Cerebellar cortex (tissue), 1 donor: Measurements from ENCODE around the gene SCRG1.

Source experiments
- DNase-seq: peaks from one replicate; pipeline ENCODE4 v3.0.0-alpha.2; 2015; ENCODE audit warnings: low spot score

The SCRG1 gene

DNA sequence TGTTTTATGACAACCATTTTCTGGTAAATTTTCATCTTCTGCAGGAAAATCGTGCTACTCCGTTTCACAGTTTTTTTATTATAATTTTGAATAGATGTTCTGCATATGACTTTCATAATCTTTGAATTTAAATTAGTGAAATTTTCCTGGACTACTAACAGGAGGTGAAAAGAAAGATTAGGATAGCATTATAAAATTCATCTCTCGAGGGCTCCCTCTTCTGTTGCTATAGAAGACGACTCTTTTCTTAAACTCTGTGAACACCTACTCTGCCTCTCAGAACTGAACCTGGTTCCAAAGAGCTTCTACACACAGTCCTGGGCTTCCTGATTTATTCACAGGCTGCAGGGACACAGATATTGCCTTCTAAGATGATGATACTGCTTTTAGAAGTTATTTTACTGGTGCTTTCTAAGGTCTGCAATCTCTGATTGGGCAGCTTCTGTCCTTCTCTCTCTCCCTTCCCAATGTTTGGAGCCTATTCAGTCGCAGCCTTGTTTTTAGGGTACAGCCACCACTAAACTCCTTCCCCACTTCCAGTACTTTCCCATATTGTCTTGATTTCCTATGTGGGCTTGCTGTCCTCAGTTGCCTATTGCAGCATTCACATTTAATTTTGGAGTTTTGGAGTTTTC is 38.2 kb downstream of the SCRG1 start:
- DNase-seq, result peak; percentile 19

DNA sequence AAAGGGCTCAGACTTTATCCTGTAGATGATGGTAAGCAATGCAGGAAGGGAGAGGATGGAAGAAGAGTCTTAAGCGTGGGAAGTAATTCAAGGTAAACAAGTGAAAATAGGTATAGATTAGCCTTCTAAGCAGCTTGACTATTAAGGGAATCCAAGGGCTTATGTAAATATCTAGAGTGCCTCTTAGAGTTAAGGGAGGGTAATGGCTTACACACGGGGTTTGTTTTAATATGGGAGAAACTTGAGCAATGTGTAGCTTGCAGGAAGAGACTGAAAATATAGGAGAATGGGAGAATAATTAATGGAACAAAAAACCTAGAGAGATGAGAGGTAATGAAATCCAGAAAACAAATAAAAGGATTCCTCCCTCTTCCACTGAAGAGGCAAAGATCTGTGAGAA is 41.0 kb downstream of the SCRG1 start:
- no peak for DNase-seq

DNA sequence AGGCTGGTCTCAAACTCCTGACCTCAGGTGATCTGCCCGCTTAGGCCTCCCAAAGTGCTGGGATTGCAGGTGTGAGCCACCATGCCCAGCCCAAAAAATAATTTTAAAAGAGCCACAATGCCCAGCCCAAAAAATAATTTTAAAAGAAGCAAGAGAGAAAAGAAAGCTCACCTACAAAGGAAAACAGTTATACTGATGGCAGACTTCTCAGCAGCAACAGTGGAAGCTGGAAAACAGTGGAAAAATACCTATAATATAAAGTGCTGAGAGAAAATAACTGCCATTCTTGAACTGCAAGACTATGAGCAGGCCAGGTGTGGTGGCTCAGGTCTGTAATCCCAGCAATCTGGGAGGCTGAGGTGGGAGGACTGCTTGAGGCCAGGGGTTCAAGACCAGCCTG is 51.4 kb downstream of the SCRG1 start:
- DNase-seq, result no peak

DNA sequence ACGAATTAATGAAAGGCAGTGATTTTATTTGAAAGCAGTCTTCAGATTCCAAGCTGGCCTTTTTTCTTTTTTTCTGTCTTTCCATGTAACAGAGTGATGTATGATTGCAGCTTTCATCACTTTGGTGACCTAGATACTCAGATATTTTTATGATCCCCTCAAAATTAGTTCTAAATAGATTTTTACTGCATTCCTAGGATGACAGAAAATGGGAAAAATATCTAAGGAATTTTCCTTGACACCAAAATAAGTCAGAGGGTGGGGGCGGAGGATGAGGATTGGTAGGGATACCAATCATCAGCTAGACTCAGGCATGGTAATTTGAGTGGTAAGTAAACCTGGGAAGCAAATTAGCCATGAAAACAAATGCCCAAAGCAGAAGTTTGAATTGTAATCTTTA is 52.8 kb downstream of the SCRG1 start:
- DNase-seq, result no peak

DNA sequence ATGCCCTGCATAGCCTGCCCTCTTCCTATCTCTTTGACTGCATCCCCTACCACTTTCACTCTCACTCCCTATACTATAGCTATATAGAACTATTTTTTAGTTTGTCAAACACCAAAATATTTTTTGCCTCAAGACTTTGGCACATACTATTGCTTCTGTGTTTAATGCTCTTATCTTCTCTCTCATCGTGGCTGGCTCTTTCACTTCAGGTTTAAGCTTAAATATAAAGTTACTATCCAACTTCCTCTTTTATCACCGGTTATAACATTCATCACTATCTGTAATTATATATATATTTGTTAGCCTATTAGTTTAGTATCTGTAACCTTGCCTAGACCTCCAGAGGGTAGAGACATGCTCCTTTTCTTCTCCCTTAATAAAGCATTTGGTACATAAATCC is 53.3 kb downstream of the SCRG1 start:
- DNase-seq, result no peak

DNA sequence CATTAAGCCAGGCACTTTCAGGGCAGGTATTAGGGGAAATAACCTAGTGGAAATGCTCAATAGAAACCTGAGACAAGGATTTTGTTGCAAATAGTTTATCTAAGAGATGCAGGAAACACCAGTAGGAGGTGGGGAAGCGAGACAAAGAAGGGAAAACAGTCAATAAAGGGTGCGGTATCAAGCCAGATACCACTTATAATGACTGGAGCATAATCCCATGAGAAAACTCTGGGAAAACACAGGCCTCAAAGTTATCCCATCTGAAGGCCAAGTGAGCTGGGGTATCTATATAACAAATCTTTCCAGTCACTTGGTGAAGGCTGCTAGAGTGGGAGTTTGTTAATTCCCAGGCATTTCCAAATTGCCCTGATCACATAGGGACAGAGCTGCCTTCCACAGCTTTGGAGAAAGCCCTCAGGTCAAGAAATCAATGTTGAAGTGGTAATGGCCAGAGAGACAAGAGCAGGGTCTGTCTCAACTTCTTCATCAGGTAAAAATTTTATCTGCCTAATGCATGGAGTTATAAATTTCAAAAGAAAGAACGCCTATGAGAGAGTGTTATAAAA is 55.0 kb downstream of the SCRG1 start:
- no peak for DNase-seq

DNA sequence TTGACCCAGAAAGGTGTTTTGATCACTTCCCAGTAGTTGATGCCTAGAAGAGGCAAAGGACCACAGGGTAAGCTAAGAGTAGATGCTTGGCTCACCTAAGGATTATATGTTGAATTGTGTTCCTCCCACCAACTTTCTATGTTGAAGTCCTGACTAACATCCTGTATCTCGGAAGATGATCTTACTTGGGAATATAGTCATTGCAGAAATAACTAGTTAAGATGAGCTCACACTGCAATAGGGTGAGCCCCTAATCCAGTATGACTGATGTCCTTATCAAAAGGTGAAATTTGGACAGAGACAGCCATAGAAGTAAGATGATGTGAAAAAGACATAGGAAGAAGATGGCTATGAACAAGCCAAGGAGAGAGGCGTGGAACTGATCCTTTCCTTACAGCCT is 61.5 kb downstream of the SCRG1 start:
- DNase-seq, result no peak

DNA sequence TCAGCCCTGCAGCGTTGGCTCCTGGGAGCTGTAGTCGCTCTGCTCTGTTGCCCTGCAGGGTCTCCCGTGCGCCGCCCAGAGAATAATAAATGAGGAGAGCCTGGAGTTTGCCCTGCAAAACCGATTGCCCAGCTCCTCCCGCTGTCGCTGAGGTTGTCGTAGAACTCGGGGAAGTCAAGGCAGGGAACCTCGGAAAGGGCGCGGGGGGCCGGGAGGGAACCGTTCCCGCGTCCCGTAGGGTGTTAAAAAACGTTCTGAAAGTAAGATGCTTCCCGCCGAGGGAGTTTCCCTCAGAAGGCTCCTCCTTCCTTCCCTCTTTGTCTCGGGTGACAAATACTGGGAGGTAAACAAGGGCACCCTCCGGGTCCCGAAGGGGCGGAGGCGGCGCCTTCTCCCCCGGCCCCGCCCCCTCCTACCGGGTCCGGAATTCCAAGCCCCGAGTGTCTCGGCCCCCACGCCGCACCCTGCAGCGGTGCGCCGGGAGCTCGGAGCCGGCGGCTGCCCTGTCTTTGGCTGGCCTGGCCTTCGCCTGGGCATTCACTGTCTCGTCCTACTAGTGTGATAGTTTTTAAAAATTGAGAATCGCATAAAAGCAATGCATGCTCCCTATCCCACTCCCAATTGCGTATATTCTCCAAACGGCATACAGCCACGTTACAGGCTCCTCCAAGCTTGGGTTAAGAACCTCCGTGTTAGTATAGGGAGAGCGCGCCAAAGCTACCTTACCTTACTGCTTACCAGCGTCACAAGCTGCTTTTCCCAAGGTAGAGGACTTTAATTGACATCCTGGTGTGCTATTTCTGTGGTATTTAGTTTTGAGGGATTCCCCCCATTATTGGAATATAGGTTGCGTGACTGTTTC is 63.8 kb downstream of the SCRG1 start:
- peak; percentile 76 for DNase-seq
